ENCODE results near the gene BLTP3B. TPM values are rescaled to one million over a fixed set of nuclear protein-coding genes. Genes with fewer than 3 reads are reported as not detected.

BLTP3B gene
- total and polyA plus RNA-seq, 2 of the 13 experiments (the other 11 are each of a cell fraction or from before 2014, with no cell fraction given), result 15.6 to 24.4 TPM

- Histone ChIP-seq H2AFZ (ENCODE audit: low read length) (no peak overlapping the region), H3K27ac (ENCODE audit: extremely low read length, insufficient read depth, low read length) (no peak overlapping the region), H3K9me3 (ENCODE audit: low read length) (no peaks in the 10 kb centered on the region), H4K20me1 (ENCODE audit: insufficient read depth, low read length) (no peaks in the 10 kb centered on the region), H3K4me2 (ENCODE audit: low read depth, low read length) (no peak overlapping the region), H3K4me3 (replicated peaks in 1 of 3; ENCODE audit: insufficient read depth in 1 of 3, low read depth in 2 of 3, low read length in 3 of 3) (no peak overlapping the region), H3K79me2 (ENCODE audit: insufficient read depth, low read length) (no peaks in the 10 kb centered on the region), H3K4me1 (ENCODE audit: insufficient read depth, low read length) (peaks cover 17% of the 10 kb centered on the region), H3K36me3 (replicated peaks in 1 of 2; ENCODE audit: control insufficient read depth in 1 of 2, insufficient read depth in 2 of 2, low read length in 2 of 2) (peaks cover 0 to 13% of the 10 kb centered on the region in 2 experiments; a peak in 1 of 5 replicates), H3K9ac (ENCODE audit: insufficient read depth, low read depth, low read length) (no peak overlapping the region), H3K27me3 (ENCODE audit: control insufficient read depth in 1 of 2, insufficient read depth in 2 of 2, low read length in 2 of 2) (no peaks in the 10 kb centered on the region)
- CTCF ChIA-PET (ENCODE audit: low intra/inter-chr PET ratio, low total read pairs), result no interaction called here
- no TSS peak for BruUV-seq (replicated peaks)
- peak; percentile 51; the same call in 1 of the 3 replicates for ATAC-seq
- in situ Hi-C loops (cut with HindIII; ENCODE audit: extremely low pct_ligation_motif_present, low pct_unique_long_range_greater_than_20kb) (no loop called here), intact Hi-C loops (cut with micrococcal nuclease; ENCODE audit: unreplicated experiment) (loop anchor here (1.0 kb wide), 1 partner anchor 15 kb away; no protein-coding TSS in a partner anchor)
- no peak for FAIRE-seq
- DNase-seq (ENCODE audit: low spot score), result peak; percentile 63
- WGBS (ENCODE audit: low lambda C conversion rate), result 80% methylated on average over 8 of the region's 8 CpGs
- POLR2A ChIA-PET, result no interaction called here
- TF ChIP-seq HMG20A (CRISPR knock-in tag; IDR thresholded peaks at IDR 0.05; ENCODE audit: borderline replicate concordance), result peak; percentile 47; the same call in 1 of the 2 replicates
- 0 out of 2 replicates have a peak, but pooled peaks have one; percentile 15 for TF ChIP-seq MIXL1 (CRISPR knock-in tag; IDR thresholded peaks at IDR 0.05)
- TF ChIP-seq PAWR (CRISPR knock-in tag; IDR thresholded peaks at IDR 0.05; ENCODE audit: borderline replicate concordance), result no peak
- TF ChIP-seq ZSCAN12 (CRISPR knock-in tag; IDR thresholded peaks at IDR 0.05), result no peak
- TF ChIP-seq FOXA3 (CRISPR knock-in tag; IDR thresholded peaks at IDR 0.05), result peak; percentile 86
- TF ChIP-seq SOX13 (IDR thresholded peaks at IDR 0.05), result no peak
- peak in 1 of 2 experiments; percentile 41; a peak in 2 of 4 replicates for TF ChIP-seq SOX13 (CRISPR knock-in tag; conservative IDR thresholded peaks at IDR 0.05 in 1 of 2, IDR thresholded peaks at IDR 0.05 in 1 of 2)
- TF ChIP-seq EP300 (IDR thresholded peaks at IDR 0.05; ENCODE audit: low read depth in 2 of 2, low read length in 2 of 2), result peak in 1 of 2 experiments; percentile 11; a peak in 1 of 4 replicates
- TF ChIP-seq EP300 (CRISPR knock-in tag; IDR thresholded peaks at IDR 0.05; ENCODE audit: borderline replicate concordance), result no peak
- TF ChIP-seq TCF7L2 (IDR thresholded peaks at IDR 0.05; ENCODE audit: low read depth, low read length), result no peak
- peak; percentile 33; the same call in 1 of the 2 replicates for TF ChIP-seq PAXIP1 (CRISPR knock-in tag; conservative IDR thresholded peaks at IDR 0.05)
- no peak for TF ChIP-seq THAP11 (CRISPR knock-in tag; IDR thresholded peaks at IDR 0.05)
- no peak for TF ChIP-seq ZNF75D (CRISPR knock-in tag; IDR thresholded peaks at IDR 0.05; ENCODE audit: borderline replicate concordance)
- TF ChIP-seq SIX1 (CRISPR knock-in tag; IDR thresholded peaks at IDR 0.05; ENCODE audit: borderline replicate concordance), result peak; percentile 82; the same call in 1 of the 2 replicates
- TF ChIP-seq SALL1 (CRISPR knock-in tag; IDR thresholded peaks at IDR 0.05), result peak; percentile 55
- peak; percentile 22; the same call in 1 of the 2 replicates for TF ChIP-seq NFIC (IDR thresholded peaks at IDR 0.05; ENCODE audit: low read length)
- no peak for TF ChIP-seq TOPORS (CRISPR knock-in tag; IDR thresholded peaks at IDR 0.05)
- TF ChIP-seq TEF (CRISPR knock-in tag; IDR thresholded peaks at IDR 0.05), result 0 out of 2 replicates have a peak, but pooled peaks have one; percentile 49
- TF ChIP-seq ZMYM2 (CRISPR knock-in tag; IDR thresholded peaks at IDR 0.05), result 0 out of 2 replicates have a peak, but pooled peaks have one; percentile 45
- TF ChIP-seq FOXA1 (IDR thresholded peaks at IDR 0.05), result no peak
- peak; percentile 39; the same call in 1 of the 2 replicates for TF ChIP-seq FOXA1 (CRISPR knock-in tag; IDR thresholded peaks at IDR 0.05)
- no peak for TF ChIP-seq FOXP1 (IDR thresholded peaks at IDR 0.05)
- peak; percentile 64; the same call in 1 of the 2 replicates for TF ChIP-seq FOXP1 (CRISPR knock-in tag; IDR thresholded peaks at IDR 0.05)
- no peak for TF ChIP-seq SRF (IDR thresholded peaks at IDR 0.05; ENCODE audit: low read depth, low read length)
Measured at GRCh38 chr12:100184549-100185145, 42.0 kb upstream of the BLTP3B start.

Measured in HepG2 (cell line).